ENCODE results near the gene TBKBP1.

The TBKBP1 gene

GRCh38 chr17:47714773-47715396 lies 20.9 kb downstream of the TBKBP1 start:
- DNase-seq: no peak

- no peak for DNase-seq
Observed at GRCh38 chr17:47715669-47716325, 21.8 kb downstream of the TBKBP1 start.

GRCh38 chr17:47716375-47716774 lies 22.4 kb downstream of the TBKBP1 start:
- no peak for DNase-seq

GRCh38 chr17:47717261-47717697 lies 23.3 kb downstream of the TBKBP1 start:
- DNase-seq: no peak

GRCh38 chr17:47717979-47718621 lies 24.1 kb downstream of the TBKBP1 start:
- DNase-seq: peak; percentile 75

- no peak for DNase-seq
Observed at GRCh38 chr17:47718634-47719405, 24.9 kb downstream of the TBKBP1 start.

- no peak for DNase-seq
Observed at GRCh38 chr17:47719411-47720152, 25.6 kb downstream of the TBKBP1 start.

- DNase-seq: no peak
Observed at GRCh38 chr17:47720196-47720595, 26.2 kb downstream of the TBKBP1 start.

- DNase-seq: no peak
Observed at GRCh38 chr17:47720754-47721533, 27.0 kb downstream of the TBKBP1 start.

- no peak for DNase-seq
Observed at GRCh38 chr17:47721725-47722124, 27.8 kb downstream of the TBKBP1 start.

GRCh38 chr17:47724705-47725104 lies 30.7 kb downstream of the TBKBP1 start:
- no peak for DNase-seq

- no peak for DNase-seq
Observed at GRCh38 chr17:47725446-47726111, 31.6 kb downstream of the TBKBP1 start.

GRCh38 chr17:47726796-47727703 lies 33.1 kb downstream of the TBKBP1 start:
- no peak for DNase-seq

GRCh38 chr17:47727704-47728036 lies 33.7 kb downstream of the TBKBP1 start:
- DNase-seq: no peak

GRCh38 chr17:47728214-47728877 lies 34.4 kb downstream of the TBKBP1 start:
- no peak for DNase-seq

- no peak for DNase-seq
Observed at GRCh38 chr17:47729476-47729875, 35.5 kb downstream of the TBKBP1 start.

- DNase-seq: no peak
Observed at GRCh38 chr17:47730681-47731080, 36.7 kb downstream of the TBKBP1 start.

- no peak for DNase-seq
Observed at GRCh38 chr17:47731396-47731795, 37.4 kb downstream of the TBKBP1 start.

- no peak for DNase-seq
Observed at GRCh38 chr17:47732399-47733046, 38.6 kb downstream of the TBKBP1 start.
